ENCODE measurements around the gene ATP6V0D1.
"Not testable (repeated sequence)": the region's sequence is repeated elsewhere in the genome, so short reads cannot be mapped to it uniquely, and the experiment has no call there.

ATP6V0D1 gene

DNA sequence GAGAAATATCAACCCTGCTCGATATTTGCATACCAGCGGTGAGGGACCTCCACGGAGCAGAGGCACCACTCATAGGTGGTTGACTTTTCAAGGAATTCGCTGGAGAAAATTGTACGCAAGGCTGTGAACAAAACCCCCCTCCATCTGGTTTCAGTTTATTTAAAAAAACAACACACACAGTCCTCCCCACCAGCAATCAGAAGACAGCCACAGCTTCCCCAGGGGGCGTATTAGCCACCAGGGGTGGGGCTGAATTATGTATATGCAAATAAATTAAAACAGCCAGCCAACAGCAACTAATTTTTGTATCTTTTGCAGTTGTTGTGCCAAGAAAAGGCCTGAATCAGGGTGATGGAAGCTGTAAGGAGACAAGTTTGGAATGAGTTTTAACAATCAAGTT is 55.9 kb downstream of the ATP6V0D1 start:
- DNase-seq = no peak

DNA sequence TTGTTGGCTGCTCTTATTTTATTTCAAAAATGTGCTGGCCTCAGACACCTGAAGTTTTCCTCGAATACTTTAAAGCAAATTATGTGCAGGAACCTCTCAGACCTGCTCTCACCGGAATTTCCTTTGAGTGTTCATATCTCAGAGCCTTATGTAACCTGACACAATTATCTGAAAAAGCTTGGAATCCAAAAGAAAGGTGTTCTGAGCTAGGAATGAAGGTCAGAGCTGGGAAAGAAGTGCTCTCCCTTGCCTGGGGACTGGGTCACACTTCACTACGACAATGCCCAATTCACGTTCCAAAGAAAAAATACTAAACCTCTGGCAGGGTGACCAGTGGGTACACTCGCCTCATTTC is 56.7 kb downstream of the ATP6V0D1 start:
- DNase-seq = no peak

DNA sequence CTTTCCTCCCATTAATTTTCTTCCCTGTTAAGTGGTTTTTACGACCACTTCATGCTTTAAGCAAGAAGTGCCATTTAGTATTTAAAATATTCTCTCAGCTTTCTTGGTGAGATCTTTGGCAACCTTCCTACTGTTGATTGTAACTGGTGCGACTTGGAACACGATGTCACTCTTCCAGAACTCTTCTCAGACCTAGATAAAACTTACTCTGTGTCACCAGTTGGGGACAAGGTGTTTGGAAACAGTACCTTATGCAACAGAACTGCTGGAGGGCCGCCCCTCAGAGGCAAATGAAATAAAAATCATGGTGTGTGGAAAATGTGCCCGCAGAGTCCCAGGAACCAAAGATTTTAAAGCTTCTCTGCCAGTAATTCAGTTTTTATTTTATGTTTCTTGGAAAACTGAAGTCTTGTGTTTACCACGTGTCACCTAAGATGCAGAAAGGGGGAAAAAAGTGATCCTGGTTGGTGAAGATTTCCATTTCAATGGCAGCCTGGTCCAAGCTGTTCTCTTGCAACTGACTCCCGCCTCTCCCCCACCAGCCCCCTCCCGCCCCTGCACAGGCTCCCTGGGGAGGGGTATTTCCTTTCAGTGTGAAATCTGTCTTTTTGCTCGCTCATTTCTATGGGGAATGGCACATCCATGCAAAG is 57.2 kb downstream of the ATP6V0D1 start:
- DNase-seq = no peak

DNA sequence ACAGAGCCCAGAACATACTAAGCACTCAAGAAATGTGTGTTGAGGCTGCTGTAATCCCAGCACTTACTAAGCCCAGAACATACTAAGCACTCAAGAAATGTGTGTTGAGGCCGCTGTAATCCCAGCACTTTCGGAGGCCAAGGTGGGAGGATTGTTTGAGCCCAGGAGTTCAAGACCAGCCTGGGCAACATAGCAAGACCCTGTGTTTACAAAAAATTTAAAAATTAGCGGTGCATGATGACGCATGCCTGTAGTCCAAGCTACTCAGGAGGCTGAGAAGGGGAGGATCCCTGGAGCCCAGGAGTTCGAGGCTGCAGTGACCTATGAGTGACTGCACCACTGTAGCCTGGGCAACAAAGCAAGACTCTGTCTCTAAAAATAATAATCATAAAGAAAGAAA is 57.9 kb downstream of the ATP6V0D1 start:
- DNase-seq = no peak

DNA sequence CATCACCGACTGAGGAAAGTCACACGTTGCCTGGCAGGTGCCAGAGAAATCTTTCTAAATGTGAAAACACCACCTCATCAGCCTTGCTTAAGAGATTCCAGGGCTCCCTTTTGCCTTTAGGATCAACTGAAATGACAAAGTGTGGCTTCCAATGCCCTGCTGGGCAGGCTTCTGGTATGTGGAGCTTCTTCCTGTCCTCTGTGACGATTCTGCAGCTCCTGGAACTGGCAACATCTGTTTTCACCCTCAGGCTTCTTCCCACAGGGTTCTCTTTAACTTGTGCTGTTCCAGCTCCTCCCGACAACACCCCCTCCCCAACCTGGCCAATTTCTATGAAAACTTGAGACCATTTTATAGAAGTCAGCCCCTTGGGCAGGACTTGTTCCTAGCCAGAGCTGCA is 59.9 kb downstream of the ATP6V0D1 start:
- no peak for DNase-seq

DNA sequence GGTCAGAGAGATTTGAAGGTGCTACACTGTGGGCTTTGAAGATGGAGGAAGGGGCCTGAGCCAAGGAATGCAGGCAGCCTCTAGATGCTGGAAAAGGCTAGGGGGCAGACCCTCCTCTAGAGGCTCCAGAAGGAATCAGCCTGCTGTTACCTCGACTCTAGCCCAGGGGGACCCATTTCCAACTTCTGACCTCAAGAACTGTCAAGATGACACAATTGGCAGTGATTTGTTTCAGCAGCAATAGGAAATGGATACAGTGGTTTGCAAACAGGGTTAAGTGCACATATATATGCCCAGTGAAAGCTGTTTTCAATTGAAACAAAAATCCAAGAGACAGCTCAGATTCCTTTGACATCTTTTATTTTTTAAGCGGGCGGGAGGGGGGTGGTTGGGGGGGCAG is 61.0 kb downstream of the ATP6V0D1 start:
- DNase-seq = no peak

DNA sequence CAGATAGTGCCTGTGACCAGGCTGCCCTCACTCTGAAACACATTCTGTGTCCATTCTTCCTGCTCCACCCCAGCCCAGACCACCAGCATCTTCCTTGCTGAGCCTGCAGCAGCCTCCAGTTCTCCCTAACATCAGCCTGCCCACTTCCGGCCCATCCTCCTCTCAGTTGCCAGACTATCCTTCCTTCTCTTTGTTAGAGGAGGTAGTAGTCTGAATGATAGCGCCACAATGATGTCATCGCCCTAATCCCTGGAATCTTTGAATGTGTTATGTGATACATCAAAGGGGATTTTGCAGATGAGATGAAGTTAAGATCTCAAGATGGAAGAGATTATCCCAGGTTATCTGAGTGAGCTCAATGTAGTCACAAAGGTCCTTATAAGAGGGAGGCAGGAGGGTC is 61.5 kb downstream of the ATP6V0D1 start:
- no peak for DNase-seq

DNA sequence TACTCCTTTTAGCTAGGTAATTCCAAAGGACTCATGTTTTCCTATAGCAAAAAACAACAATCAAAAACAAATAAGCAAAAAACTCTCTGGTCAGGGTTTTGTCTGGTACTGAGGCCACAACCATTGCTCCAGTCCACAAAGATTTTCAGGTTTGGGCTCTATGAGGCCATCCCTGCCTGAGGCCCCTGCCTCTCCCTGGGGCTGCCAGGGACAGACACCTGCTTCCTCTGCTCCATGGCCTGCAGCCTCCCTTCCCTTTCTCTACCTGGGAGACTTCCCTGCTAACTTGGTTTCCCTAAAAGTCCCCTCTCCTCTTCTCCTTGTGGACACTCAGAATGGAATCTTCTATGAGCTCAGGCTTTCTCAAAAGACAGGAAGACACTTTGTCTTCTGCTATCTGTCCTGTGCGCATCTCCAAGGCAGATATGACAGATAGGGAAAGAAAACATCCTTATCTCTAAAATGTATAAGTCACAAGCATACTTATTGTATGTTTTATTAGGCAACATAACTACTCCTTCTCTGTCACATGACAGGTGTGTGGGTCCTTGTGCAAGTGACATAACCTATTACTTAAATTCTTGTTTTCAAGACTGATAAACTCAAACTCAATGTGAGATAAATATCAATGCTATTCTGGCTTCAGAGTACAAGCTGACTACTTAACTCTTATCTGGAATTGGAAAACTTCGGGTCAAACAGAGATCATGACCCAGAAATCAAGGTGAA is 63.5 kb downstream of the ATP6V0D1 start:
- DNase-seq = no peak

DNA sequence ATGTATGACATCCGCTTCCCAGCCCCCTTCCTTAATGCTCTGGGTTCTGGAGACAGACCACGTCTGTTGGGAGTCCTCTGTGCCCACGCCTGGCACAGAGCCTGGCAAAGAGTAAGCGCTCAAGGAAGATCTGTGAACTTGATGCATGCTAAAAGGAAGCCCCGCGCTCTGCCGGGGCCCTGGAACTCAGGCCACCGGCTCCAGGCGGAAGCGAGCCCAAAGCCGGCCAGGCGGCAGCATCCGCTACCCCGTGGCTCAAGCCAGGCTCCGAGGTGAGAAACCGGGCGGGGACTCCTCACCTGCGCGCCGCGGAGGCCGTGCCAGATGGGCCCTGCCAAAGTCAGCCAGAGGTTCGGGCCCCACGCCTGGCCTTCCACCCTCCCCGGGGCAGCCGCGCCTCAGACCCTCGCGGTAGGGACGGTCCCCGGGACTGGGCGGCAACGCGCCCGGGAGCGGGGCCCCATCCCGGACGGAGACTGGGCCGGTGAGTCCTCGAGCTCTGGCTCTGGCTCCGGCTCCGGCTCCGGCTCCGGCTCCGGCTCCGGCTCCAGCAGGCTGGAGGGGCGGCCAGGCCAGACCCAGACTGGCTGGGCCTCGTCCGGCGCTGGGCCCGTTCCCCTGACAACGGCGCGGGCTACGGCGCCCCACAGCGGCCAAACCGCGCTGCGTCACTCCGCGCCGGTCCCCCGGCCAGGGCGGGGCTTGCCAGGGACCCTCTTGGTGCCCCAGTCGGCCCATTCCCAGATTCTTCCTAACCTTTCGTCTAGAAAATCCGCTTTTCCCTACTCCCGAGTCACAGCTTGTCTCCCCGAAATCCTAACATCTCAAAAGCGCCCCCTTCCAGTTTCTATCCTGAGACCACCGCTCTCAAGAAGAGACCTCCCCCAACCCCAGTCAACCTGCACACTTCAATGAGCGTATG is 64.8 kb downstream of the ATP6V0D1 start, which contains the start of gene ZDHHC1:
ZDHHC1 (minus strand) TSS at position 606 of the 922 bp plus-strand sequence. CDS start 8,702 bp downstream, outside the sequence.
- no peak for DNase-seq

DNA sequence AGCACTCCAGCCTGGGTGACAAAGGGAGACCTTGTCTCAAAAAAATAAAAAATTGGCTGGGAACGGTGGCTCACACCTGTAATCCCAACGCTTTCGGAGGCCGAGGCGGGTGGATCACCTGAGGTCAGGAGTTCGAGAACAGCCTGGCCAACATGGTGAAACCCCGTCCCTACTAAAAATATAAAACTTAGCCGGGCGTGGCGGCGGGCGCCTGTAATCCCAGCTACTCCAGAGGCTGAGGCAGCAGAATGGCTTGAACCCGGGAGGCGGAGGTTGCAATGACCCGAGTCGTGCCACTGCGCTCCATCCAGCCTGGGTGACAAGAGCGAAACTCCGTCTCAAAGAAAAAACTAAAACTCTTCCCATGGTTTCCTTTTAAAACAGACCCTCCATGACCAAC is 65.5 kb downstream of the ATP6V0D1 start:
- DNase-seq = not testable (repeated sequence)

DNA sequence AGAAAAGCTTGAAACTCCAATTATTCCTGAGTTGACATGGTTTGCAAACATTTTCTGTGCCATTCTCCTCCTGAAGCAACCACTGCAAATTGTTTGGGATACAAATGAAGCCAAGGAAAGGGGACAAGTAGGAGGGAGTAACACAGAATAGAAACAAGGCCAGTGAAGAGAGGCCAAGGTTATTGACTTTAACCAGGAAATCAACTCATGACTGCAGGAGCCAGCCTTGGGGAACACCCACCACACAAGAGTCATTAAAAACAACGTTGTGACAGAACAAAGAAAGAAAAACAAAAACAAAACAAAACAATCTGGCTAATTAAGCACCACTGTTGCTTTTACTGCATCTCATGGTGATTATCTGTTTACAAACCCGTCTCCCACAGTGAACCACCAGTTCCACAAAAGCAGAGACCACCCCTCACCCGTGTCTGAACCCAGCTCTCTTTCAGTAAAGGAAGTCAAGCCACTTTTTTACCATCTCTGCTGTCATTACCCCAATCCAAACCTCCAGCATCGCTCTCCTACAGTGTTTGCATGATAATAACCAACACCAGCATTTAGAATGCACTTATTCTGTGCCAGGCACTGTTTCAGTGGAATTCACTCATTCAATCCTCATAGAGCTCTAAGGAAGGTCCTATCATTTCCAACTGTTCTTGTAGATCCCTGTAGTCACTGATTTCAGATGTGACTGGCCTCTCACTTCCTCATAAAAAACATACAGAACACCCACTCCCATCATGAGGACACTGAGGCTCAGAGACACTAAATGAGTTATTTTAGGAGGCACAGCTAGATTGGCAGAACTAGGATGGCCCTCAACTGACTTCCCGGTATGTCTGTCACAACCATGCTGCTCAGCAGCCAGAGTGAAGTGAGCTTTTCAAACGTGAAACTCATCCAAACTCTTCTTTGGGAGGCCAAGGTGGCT is 66.7 kb downstream of the ATP6V0D1 start:
- DNase-seq = no peak

DNA sequence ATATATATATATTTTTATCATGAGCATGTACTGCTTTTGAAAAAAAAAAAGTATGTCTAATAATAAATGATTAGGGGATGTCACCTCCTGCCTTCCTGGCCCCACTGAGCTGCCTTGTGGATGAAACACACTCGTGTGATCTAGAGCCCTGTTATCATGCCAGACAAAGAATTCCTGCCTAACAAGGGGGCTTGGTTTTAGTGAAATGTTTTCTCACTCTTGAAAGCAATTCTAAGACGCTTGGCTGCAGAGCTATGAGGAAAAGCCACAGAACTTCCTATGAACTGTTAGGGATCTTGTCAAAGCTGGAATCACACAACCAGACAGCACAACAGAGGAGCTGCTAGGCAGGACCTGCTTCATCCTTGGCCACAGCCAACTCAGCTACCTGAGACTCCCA is 68.7 kb downstream of the ATP6V0D1 start:
- DNase-seq = no peak

DNA sequence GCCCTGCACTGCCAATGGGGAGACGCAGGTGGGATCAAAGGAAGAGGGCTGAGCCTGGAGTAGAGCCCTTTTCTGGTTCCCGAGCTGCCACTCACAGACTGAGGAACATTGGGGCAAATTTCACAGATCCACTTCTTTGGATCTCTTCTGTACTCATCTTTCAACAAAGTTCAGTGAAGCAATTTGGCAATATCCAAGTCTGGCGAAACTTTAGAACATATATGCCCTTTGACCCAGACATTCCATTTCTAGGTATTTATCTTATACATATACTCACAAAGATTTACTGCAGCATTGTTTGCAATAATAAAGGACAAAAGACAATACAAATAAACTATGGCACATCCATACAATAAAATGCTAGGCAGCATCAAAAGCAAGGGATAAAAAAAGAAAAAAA is 69.6 kb downstream of the ATP6V0D1 start:
- DNase-seq = no peak

DNA sequence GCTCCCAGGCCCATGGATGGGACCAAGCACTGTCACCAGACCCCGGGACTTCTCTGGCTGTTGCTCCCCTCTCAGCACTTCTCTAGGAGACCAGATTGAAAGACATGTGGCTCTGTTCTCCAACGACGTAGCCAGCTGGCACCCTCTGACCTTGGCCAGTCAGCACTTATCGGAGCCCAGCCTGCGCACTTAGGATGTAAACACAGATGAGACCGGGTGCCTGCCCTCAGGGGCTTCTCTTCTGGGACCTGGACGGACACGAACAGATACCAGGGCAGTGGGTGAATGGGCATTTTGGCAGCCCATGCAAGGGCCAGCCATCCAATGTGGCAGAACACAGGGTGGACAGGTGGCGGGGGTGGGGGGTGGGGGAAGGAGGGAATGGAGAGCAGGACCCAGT is 71.3 kb downstream of the ATP6V0D1 start:
- DNase-seq = no peak

DNA sequence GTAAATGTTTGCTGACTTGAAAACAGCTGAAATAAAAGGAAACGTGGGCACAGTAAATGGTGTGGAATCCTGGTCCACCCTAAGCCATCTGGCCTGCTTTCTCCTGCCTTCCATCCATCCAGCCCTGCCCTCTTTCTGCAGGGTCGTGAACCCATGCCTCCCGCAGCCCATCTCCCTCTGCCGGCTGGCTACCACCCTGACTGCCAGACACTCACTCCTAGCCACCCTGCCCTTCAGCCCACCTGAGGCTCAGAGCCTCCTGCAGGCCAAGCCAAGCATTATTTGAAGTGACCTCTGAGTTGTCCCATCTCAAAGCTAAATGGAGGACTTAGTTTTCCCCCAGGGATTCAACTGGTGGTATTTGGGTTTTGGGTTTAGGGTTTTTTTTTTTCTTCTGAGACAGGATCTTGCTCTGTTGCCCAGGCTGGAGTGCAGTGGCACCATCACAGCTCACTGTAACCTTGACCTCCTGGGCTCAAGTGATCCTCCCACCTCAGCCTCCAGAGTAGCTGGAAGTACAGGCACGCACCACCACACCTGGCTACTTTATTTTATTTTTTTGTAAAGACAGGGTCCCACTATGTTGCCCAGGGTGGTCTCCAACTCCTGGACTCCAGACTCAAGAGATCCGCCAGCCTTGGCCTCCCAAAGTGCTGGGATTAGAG is 73.0 kb downstream of the ATP6V0D1 start:
- no peak for DNase-seq

DNA sequence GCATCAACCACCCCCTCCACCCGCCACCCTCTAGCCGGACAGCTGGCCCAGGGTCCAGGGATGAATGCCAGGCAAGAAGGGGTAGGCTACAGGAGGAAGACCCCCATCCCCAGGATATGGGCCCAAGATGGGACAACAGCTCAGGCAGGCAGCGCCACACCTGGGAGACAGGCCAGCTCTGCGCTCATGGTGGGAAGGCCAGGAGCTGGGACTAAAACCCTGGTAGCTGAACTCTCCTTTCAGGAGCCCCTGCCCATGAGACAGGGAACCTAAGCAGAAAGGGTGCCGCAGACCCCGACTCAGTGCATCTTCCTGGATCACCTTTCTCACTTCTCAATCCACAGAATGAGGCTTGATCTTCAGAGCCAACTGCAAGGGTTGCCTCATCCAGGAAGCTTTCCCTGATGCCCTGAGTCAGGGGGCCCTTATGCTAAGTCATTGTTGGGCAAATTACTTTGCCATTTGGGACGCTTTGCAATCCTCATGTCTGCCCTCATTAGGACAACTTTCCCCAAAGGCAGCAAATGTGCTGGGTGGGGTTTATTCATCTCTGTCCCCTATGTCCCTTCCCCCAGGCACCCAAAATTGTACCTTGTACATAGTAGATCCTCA is 73.7 kb downstream of the ATP6V0D1 start:
- no peak for DNase-seq

DNA sequence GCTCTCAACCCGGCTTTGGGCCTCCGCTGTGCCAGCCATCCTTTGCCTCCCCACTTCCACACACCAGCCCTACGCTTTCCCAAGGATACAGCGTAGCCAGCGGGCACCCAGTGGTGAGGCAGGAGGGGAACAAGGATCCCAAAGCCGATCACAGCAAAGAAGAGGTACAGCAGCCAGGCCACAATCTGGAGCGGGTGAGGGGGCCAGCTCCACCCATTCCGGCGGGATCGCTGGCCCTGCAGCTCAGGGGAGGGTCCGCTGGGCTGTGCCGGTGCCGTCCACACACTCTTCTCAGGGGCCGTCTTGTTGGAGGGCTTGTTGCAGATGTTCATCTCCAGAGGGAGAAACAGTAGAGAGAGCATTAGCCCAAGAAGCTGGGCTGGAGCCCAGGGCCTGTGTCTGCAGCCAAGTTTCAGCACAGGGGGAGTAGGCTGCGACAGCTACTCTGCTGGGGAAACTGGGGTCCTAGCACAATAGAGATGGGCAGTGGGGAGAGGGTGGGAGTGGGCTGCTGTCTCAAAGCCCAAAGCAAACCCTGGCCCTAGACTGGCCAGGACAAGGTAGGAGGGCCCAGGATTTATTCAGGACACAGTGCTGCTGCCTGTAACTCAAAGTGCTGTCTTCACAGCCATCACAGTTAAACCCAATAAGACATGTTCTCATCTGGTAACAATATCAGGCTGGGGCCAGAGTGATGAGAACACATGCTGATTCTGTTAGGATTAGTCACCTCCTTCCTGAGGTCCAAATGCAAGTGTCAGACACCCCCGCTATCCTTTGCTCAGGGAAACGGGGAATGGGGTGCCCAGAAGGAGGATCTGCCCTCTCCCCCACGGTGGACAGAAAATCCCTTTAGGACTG is 74.6 kb downstream of the ATP6V0D1 start:
- DNase-seq = no peak

DNA sequence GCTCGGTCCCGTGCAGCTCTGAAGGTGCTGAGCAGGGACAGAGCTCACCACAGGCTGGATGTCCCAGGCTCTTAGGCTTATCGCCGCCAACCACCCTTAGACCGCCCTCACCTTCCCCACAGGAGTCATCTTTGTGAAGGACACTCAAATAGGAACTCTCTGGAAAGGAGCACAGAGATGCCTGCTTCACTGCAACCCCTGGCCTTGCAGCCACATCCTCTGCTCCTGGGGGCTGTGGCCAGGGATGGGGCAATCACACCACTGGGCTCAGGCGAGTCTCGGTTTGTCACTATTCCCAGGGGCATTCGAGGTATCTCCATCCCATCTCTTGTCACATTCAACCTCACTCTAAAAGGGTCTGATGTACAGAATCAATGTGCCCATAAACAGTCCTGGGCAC is 75.6 kb downstream of the ATP6V0D1 start:
- no peak for DNase-seq

DNA sequence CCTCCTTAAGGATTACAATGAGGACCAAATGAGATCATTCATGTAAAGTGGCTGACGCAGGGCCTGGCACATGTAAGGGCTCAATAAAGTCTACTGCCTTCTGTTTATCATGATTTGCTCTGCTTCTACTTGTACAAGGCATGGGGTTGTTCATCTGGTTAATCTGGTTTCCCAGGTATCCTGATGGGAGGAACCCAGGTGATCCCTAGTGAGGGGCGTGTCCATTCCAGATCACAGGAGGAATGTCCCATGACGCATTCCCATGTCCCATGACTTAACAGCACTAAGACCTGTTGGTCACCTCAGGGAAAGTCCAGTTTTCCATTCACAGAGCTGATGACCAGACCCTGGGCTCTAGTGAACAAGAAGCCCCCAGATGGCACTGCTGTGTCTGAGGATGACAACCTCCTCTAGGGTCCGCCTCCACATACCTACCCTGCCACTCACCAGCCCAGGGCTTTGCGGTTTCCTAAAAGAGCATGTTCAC is 76.2 kb downstream of the ATP6V0D1 start:
- DNase-seq = no peak

DNA sequence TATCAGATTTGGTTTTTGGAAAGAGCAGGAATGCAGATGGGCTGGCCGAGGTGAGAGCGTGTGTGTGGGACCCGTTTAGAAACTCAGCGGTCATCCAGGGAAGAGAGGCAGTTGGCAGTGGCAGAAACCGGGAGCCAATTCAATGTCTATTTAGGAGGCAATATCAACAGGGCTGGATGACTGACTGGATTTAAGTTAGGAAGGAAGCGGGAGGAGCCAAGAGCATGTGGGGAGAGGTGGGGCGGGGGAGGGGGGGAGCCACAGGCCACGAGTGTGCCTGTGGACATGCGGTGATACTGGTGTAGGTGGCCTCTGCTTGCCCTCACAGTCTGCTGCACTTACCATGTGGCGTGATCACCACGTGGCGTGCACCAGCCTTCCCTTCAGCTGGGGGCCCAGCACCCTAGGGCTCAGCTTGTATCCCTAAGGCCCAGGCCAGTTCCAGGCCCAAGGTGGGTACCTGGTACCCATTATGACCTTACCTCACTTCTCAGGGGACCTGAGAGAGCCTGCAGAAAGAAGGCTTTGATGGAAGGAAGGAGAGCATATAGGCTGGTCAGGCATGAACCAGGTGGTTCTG is 76.9 kb downstream of the ATP6V0D1 start:
- DNase-seq = no peak
